ENCODE results near the gene RAD54L2.
A peak's percentile ranks its signal among the peaks of the same experiment; 100 is the strongest.
"Not testable (repeated sequence)": the region's sequence is repeated elsewhere in the genome, so short reads cannot be mapped to it uniquely, and the experiment has no call there.

Gene RAD54L2

DNA sequence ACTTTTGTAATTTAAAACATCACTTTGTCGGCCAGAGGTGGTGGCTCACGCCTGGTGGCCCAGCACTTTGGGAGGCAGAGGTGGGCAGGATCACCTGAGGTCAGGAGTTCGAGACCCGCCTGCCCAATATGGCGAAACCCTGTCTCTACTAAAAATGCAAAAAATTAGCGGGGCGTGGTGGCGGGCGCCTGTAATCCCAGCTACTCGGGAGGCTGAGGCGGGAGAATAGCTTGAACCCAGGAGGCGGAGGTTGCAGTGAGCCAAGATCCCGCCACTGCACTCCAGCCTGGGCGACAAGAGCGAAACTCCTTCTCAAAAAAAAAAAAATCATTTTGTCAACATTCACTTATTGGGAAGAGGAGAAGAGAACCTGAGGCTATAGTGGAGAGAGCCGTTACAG lies 888 bp upstream of the RAD54L2 start:
- H3K9me3 ChIP-seq (ENCODE audit: control insufficient read depth, insufficient read depth, low read depth, low read length); H3K4me1 ChIP-seq (ENCODE audit: control insufficient read depth, insufficient read depth, low read length): not testable (repeated sequence)
- ChIA-PET CTCF (interaction anchor here (1.0 to 3.0 kb wide), 3 partner anchors 9 to 145 kb away, joined by 3 to 13 read pairs (median 4); no protein-coding TSS in a partner anchor), POLR2A (interaction anchor here (0.6 to 2.0 kb wide), 3 partner anchors 12 to 44 kb away, joined by 3 to 17 read pairs (median 5); partner anchors contain the start of gene DCAF1)
- peak overlapping the region; percentile 73 for H3K4me3 ChIP-seq (ENCODE audit: low read depth, low read length)
- peak overlapping the region; percentile 36; the same call in 1 of the 2 replicates for H3K27ac ChIP-seq (ENCODE audit: extremely low read depth, low read depth, low read length)
- peaks cover 0 to 17% of the 10 kb centered on the region in 2 experiments; a peak in 1 of 3 replicates for H3K36me3 ChIP-seq (ENCODE audit: control insufficient read depth in 2 of 2, insufficient read depth in 1 of 2, low read length in 2 of 2)

DNA sequence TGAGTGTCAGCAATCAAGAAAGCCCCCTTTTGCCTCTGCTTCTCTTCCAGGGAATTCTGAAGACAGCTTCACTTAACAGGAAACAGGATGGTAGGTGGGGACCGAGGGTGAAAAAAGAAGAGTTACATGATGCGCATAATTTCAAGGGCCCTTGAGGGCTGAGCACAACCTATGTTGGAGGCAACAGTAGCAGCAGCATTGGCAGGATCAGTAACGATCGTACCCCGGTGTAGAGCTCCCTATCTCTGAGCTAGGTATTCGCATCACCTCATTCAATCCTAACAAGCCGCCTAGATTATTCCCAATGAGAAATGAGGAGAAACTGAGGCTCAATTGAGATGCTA lies 432 bp upstream of the RAD54L2 start:
- Histone ChIP-seq H3K27ac (ENCODE audit: extremely low read depth, low read depth, low read length) (peak overlapping the region; percentile 36; the same call in 1 of the 2 replicates), H3K4me1 (ENCODE audit: control insufficient read depth, insufficient read depth, low read length) (no peaks in the 10 kb centered on the region; the same call in 1 of the 2 replicates), H3K4me3 (ENCODE audit: low read depth, low read length) (peak overlapping the region; percentile 73), H3K36me3 (ENCODE audit: control insufficient read depth in 2 of 2, insufficient read depth in 1 of 2, low read length in 2 of 2) (peaks cover 0 to 21% of the 10 kb centered on the region in 2 experiments; a peak in 2 of 3 replicates), H3K9me3 (ENCODE audit: control insufficient read depth, insufficient read depth, low read depth, low read length) (no peaks in the 10 kb centered on the region)
- POLR2A ChIA-PET: interaction anchor here (0.6 to 2.0 kb wide), 5 partner anchors 12 to 926 kb away, joined by 3 to 17 read pairs (median 3); partner anchors contain the start of genes CISH and DCAF1
- TF ChIP-seq, protein P1, sequence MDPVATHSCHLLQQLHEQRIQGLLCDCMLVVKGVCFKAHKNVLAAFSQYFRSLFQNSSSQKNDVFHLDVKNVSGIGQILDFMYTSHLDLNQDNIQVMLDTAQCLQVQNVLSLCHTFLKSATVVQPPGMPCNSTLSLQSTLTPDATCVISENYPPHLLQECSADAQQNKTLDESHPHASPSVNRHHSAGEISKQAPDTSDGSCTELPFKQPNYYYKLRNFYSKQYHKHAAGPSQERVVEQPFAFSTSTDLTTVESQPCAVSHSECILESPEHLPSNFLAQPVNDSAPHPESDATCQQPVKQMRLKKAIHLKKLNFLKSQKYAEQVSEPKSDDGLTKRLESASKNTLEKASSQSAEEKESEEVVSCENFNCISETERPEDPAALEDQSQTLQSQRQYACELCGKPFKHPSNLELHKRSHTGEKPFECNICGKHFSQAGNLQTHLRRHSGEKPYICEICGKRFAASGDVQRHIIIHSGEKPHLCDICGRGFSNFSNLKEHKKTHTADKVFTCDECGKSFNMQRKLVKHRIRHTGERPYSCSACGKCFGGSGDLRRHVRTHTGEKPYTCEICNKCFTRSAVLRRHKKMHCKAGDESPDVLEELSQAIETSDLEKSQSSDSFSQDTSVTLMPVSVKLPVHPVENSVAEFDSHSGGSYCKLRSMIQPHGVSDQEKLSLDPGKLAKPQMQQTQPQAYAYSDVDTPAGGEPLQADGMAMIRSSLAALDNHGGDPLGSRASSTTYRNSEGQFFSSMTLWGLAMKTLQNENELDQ (tag by site-specific recombination; IDR thresholded peaks at IDR 0.05; ENCODE audit: low read depth): no peak
- TF ChIP-seq, protein P2, sequence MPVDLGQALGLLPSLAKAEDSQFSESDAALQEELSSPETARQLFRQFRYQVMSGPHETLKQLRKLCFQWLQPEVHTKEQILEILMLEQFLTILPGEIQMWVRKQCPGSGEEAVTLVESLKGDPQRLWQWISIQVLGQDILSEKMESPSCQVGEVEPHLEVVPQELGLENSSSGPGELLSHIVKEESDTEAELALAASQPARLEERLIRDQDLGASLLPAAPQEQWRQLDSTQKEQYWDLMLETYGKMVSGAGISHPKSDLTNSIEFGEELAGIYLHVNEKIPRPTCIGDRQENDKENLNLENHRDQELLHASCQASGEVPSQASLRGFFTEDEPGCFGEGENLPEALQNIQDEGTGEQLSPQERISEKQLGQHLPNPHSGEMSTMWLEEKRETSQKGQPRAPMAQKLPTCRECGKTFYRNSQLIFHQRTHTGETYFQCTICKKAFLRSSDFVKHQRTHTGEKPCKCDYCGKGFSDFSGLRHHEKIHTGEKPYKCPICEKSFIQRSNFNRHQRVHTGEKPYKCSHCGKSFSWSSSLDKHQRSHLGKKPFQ (tag by site-specific recombination; IDR thresholded peaks at IDR 0.05): no peak
- TF ChIP-seq, protein P3, sequence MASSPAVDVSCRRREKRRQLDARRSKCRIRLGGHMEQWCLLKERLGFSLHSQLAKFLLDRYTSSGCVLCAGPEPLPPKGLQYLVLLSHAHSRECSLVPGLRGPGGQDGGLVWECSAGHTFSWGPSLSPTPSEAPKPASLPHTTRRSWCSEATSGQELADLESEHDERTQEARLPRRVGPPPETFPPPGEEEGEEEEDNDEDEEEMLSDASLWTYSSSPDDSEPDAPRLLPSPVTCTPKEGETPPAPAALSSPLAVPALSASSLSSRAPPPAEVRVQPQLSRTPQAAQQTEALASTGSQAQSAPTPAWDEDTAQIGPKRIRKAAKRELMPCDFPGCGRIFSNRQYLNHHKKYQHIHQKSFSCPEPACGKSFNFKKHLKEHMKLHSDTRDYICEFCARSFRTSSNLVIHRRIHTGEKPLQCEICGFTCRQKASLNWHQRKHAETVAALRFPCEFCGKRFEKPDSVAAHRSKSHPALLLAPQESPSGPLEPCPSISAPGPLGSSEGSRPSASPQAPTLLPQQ (tag by site-specific recombination; IDR thresholded peaks at IDR 0.05): no peak
- TF ChIP-seq ZNF76 (tag by site-specific recombination; IDR thresholded peaks at IDR 0.05; ENCODE audit: borderline replicate concordance, low read depth): no peak
- no peak for TF ChIP-seq ZFP3 (tag by site-specific recombination; IDR thresholded peaks at IDR 0.05; ENCODE audit: low read depth)
- no peak for TF ChIP-seq HOXD13 (CRISPR knock-in tag; IDR thresholded peaks at IDR 0.05; ENCODE audit: borderline replicate concordance)
- TF ChIP-seq, protein P4, sequence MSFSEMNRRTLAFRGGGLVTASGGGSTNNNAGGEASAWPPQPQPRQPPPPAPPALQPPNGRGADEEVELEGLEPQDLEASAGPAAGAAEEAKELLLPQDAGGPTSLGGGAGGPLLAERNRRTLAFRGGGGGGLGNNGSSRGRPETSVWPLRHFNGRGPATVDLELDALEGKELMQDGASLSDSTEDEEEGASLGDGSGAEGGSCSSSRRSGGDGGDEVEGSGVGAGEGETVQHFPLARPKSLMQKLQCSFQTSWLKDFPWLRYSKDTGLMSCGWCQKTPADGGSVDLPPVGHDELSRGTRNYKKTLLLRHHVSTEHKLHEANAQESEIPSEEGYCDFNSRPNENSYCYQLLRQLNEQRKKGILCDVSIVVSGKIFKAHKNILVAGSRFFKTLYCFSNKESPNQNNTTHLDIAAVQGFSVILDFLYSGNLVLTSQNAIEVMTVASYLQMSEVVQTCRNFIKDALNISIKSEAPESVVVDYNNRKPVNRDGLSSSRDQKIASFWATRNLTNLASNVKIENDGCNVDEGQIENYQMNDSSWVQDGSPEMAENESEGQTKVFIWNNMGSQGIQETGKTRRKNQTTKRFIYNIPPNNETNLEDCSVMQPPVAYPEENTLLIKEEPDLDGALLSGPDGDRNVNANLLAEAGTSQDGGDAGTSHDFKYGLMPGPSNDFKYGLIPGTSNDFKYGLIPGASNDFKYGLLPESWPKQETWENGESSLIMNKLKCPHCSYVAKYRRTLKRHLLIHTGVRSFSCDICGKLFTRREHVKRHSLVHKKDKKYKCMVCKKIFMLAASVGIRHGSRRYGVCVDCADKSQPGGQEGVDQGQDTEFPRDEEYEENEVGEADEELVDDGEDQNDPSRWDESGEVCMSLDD (tag by site-specific recombination; IDR thresholded peaks at IDR 0.05): no peak
- CTCF ChIA-PET: interaction anchor here (1.0 to 3.0 kb wide), 3 partner anchors 9 to 144 kb away, joined by 3 to 13 read pairs (median 4); no protein-coding TSS in a partner anchor

DNA sequence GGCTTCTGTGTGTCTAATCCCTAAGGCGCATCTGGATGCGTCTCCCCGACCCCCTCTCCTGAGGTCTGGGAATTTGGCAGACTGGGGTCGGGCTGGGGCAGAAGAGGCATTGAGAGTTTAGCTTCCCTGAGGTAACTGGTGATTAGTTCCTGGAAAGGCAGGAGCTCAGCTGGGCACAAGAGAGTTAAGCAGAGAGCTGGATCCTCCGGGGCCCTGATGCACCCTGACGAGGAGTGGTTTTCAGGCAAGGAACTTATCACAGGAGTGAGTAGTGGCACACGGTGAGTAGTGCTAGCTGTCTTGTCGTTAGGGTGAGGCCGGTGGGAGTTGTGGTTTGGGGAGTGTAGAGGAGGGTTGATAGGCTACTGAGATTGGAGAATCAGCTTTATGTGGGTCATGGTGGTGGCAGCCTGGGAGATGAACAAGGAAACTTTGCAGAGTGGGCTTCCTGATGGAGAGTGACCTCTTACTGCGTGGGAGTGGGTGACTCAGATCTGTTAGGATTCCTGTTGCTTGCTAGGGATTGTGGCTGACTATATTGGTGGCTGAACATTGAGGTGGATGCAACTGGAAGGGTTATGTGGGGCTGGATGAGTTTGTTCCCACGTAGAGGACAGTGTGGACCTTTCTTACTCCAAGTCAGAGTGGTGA lies 897 bp downstream of the RAD54L2 start:
- Histone ChIP-seq H3K27ac (ENCODE audit: extremely low read depth, low read depth, low read length) (peak overlapping the region; percentile 76), H3K9me3 (ENCODE audit: control insufficient read depth, insufficient read depth, low read depth, low read length) (no peaks in the 10 kb centered on the region), H3K4me1 (ENCODE audit: control insufficient read depth, insufficient read depth, low read length) (no peaks in the 10 kb centered on the region; the same call in 1 of the 2 replicates), H3K4me3 (ENCODE audit: low read depth, low read length) (peak overlapping the region; percentile 73), H3K36me3 (ENCODE audit: control insufficient read depth in 2 of 2, insufficient read depth in 1 of 2, low read length in 2 of 2) (peaks cover 1 to 31% of the 10 kb centered on the region in 2 experiments; a peak in 2 of 3 replicates)
- ChIA-PET POLR2A (interaction anchor here (0.6 to 1.4 kb wide), 5 partner anchors 11 to 928 kb away, joined by 3 to 5 read pairs (median 4); partner anchors contain the start of genes CISH and DCAF1), CTCF (interaction anchor here (0.6 to 3.0 kb wide), 5 partner anchors 38 to 159 kb away, joined by 3 to 13 read pairs (median 3); no protein-coding TSS in a partner anchor)
- TF ChIP-seq ZNF19 (tag by site-specific recombination; IDR thresholded peaks at IDR 0.05; ENCODE audit: low read depth) (no peak), ZNF501 (tag by site-specific recombination; IDR thresholded peaks at IDR 0.05) (no peak), GFI1B (tag by site-specific recombination; IDR thresholded peaks at IDR 0.05) (no peak), HOXD13 (CRISPR knock-in tag; IDR thresholded peaks at IDR 0.05; ENCODE audit: borderline replicate concordance) (no peak), KLF7 (tag by site-specific recombination; IDR thresholded peaks at IDR 0.05; ENCODE audit: borderline replicate concordance) (no peak), ZNF23 (tag by site-specific recombination; IDR thresholded peaks at IDR 0.05; ENCODE audit: borderline replicate concordance) (no peak), ZBTB17 (tag by site-specific recombination; IDR thresholded peaks at IDR 0.05) (peak; percentile 99), MZF1 (tag by site-specific recombination; IDR thresholded peaks at IDR 0.05; ENCODE audit: borderline replicate concordance) (no peak)
- TF ChIP-seq, protein P3 (tag by site-specific recombination; IDR thresholded peaks at IDR 0.05): no peak
- TF ChIP-seq, protein P5, sequence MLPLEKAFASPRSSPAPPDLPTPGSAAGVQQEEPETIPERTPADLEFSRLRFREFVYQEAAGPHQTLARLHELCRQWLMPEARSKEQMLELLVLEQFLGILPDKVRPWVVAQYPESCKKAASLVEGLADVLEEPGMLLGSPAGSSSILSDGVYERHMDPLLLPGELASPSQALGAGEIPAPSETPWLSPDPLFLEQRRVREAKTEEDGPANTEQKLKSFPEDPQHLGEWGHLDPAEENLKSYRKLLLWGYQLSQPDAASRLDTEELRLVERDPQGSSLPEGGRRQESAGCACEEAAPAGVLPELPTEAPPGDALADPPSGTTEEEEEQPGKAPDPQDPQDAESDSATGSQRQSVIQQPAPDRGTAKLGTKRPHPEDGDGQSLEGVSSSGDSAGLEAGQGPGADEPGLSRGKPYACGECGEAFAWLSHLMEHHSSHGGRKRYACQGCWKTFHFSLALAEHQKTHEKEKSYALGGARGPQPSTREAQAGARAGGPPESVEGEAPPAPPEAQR (tag by site-specific recombination; IDR thresholded peaks at IDR 0.05): no peak
- TF ChIP-seq, protein P6, sequence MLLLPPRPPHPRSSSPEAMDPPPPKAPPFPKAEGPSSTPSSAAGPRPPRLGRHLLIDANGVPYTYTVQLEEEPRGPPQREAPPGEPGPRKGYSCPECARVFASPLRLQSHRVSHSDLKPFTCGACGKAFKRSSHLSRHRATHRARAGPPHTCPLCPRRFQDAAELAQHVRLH (tag by site-specific recombination; IDR thresholded peaks at IDR 0.05): no peak

Measured in HEK293 (cell line).